GM12875 (cell line): Measurements from ENCODE around the gene CNGA2.

ENCODE experiments used
- H3K4me3 ChIP-seq: one replicate; pipeline ENCODE4 v1.5.1; 2011; ENCODE audit warnings: low read depth, low read length, control low read depth
- TF ChIP-seq, protein P1 (sequence below): IDR thresholded peaks from 2 replicates; pipeline ENCODE4 v1.5.1; 2011; ENCODE audit warnings: low read depth, mild to moderate bottlenecking, control low read depth, inconsistent platforms, low read length, moderate library complexity, borderline replicate concordance; ENCODE audit not compliant: insufficient read depth

The CNGA2 gene

DNA sequence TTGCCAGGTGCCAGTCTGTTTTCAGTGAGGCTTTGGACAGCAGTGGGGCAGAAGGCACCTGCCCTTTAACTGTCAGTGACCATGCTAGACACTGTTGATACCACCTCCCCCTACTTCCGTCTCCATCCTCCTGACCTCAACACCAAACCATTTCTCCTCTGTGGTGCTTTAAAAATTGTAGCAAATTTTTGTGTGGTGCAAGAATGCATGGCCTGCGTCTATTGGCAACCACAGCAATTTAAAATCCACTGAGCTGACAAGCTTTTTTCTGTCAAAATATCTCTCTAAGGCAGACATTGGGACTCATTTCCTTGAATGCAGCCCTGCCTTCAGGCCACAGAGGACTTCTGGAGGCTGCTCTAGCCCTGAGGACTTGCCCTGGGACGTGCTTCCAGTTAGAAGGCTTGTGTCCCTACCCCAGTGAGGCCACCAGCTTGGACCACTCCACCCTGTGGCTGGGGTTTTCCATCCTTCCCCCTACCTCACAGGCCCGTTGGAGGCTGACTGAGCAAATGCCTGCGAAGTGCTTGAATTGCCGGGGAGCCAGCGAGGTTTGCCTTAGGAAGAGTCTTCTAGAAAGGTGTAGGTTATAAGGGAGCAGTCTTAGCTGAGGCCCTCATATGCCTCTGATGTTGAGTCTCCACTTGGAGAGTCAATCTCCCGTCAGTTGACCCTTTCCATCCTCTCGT, 32.4 kb upstream of the CNGA2 start:
- no peak overlapping the region for H3K4me3 ChIP-seq
- TF ChIP-seq, protein P1, sequence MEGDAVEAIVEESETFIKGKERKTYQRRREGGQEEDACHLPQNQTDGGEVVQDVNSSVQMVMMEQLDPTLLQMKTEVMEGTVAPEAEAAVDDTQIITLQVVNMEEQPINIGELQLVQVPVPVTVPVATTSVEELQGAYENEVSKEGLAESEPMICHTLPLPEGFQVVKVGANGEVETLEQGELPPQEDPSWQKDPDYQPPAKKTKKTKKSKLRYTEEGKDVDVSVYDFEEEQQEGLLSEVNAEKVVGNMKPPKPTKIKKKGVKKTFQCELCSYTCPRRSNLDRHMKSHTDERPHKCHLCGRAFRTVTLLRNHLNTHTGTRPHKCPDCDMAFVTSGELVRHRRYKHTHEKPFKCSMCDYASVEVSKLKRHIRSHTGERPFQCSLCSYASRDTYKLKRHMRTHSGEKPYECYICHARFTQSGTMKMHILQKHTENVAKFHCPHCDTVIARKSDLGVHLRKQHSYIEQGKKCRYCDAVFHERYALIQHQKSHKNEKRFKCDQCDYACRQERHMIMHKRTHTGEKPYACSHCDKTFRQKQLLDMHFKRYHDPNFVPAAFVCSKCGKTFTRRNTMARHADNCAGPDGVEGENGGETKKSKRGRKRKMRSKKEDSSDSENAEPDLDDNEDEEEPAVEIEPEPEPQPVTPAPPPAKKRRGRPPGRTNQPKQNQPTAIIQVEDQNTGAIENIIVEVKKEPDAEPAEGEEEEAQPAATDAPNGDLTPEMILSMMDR, result no peak

DNA sequence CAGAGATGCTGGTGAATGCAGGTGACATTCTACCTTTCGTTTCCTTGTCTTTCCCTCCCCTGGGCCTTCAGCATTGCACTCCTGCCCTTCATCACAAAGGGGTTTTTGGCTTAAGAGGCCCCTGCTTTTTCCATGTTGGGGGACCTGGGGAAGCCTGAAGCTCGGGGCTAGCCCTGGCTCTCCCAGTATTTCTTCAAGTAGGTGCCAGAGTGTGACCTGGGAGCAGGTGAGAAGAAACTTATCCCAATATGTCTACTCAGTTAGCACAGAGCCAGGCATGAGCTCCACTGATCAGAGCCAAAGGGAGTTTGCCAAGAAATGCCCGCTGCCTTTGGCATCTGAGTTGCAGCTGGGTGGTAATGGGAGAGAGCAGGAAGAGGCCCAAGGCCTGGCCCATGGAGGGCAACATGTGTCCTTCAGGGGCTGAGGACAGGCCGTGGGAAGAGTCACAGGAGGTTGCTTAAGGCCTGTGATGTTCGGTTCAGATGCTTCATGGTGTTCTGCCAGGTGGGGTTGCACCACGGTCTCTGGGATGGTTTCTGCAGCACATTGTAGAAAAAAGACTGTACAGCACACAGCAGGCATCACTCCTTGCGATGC, 31.7 kb upstream of the CNGA2 start:
- H3K4me3 ChIP-seq, result no peak overlapping the region
- TF ChIP-seq, protein P1, result no peak

DNA sequence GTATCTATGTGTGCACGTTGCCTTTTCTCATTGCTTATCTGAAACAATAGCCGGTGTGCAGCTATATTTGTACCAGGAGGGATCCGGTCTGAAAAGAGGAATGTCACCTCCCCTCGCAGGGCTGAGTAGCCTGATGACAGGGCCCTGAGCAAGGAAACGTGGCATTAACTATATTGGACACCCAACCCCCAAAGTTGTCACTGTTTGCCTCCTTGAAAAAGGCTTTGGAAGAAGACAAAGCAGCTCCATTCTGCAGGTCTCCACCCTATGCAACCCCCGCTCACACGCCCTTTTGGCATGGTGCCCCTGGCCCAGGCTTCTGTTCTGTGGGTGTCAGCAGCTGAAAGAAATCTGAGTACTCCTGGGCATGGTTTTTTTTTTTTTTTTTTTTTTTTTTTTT, 31.1 kb upstream of the CNGA2 start:
- TF ChIP-seq, protein P1, result no peak
- H3K4me3 ChIP-seq, result no peak overlapping the region

DNA sequence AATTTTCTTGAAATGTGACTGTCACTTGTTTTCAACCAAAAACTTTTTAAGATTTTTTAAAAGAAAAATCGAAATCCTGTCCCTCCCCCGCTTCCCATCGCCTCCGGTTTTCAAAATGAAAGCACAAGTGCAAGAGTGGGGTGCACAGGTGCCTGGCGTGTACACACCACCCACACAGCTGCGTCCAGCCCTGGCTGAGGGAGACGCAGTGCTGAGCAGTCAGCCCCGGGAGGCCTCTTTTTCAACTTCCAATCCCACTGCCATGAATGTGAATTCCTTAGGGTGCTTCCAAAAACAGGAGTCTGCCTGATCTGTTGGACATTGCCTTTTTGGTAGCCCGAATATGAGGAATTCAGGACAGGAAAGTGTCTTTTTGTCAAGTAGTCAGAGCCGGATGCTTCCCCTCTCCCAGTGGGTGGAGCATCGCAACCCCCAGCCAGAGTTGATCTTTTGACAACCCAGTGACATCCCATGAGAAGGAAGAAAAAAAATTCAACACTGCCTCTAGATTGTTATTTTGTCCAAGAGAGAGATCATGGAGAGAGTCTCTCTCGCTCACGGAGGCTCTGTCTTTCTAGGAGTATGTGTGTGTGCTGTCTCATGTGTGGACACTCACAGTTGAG, 30.4 kb upstream of the CNGA2 start:
- H3K4me3 ChIP-seq, result no peak overlapping the region

DNA sequence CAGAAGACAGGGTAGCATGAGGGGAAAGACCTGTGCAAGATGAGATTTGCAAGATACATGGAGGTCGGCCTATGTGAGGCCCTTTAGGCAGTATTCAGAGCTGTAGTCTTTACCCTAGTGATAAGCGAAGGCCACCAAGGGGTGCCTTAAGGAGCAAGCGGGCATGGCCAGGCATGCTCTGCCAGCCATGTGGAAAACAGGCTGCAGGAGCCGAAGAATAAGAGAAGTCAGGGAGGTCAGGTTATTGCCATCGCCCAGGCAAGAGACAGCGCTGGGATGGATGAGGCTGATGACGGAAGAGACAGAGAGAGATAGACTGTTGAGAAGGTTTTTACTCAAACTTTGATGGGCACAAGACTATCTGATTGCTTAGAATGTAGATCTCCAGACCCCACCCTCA, 25.7 kb upstream of the CNGA2 start:
- H3K4me3 ChIP-seq, result no peak overlapping the region

More for the DNA sequence above, 30.4 kb upstream of the CNGA2 start:
- TF ChIP-seq, protein P1, result no peak

DNA sequence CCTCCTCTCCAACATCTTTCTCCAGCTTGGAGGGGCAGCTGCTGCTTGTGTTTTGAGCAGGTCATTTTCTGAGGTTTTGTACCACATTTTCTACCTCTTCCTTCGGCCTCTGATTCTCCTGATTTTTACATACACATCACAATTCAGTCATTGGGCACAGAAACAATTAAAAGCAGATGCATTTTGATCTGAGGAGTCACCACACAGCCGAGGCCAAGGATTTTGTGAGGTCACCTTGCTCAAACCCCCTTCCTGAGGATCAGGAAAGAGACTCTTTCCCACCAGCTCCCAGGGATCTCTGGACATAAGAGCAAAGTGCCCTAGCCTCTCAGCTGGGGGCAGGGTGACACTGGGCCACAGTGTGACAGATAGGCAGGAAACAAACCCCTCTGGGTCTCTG, 24.1 kb upstream of the CNGA2 start:
- TF ChIP-seq, protein P1, result no peak
- no peak overlapping the region for H3K4me3 ChIP-seq

More for the DNA sequence above, 25.7 kb upstream of the CNGA2 start:
- TF ChIP-seq, protein P1, result no peak

DNA sequence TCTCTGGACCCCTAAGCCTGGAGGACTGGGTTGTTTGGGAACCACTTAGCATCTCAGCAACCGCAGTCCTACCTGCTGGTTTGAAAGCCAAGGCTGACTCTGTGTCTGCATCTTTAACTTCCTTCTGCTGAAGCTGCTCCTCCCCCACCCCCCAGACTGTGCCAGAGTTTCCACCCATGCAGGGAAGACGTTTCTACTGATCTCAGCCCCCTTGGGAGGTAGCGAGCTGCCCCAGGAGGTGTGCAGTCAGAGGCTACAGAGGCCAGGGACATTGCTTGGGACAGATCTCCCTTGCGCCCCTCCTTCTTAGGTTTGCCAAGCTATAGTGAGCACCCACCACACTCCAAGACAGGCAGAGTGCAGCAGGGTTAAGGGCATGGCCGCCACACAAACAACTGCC, 23.4 kb upstream of the CNGA2 start:
- no peak overlapping the region for H3K4me3 ChIP-seq
- TF ChIP-seq, protein P1, result no peak
